Activated CD4-positive, CD25-positive, alpha-beta regulatory T cell treated with anti-CD3 and anti-CD28 coated beads, Interleukin-2, amount 50 U/mL, for 24 hours (primary cell): ENCODE data around the gene SLC35G3.
A peak's percentile ranks its signal among the peaks of the same experiment; 100 is the strongest.
"Not testable (repeated sequence)": the region's sequence is repeated elsewhere in the genome, so short reads cannot be mapped to it uniquely, and the experiment has no call there.

Experiments
- ATAC-seq, 2 donors: fragments of 150-1000 bp; cut with Tn5 transposase; one replicate each; pipeline ENCODE4 v1.10.0; 2021; ENCODE audit warnings: mild to moderate bottlenecking in 1 of 2, moderate library complexity in 1 of 2

Gene SLC35G3

DNA sequence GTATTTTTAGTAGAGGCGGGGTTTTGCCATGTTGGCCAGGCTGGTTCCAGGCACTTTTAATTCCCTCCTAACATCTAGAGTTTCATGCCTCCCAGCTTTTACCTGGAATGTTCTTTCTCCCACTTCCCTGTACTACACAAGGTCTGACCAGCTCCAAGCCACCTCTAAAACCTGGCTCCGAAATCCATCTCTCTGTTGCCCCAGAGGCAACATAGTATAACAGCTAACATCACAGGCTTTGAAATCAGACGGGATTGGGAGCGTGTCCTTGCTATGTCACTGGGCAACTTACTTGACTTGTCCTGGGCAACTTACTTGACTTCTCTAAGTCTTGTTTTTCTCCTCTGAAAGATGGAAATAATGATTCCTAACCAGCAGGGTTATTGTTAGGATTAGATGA lies 31.4 kb downstream of the SLC35G3 start:
- ATAC-seq, result no peak

- ATAC-seq, result peak; percentile 53 to 55
These were observed 32.9 kb downstream of the SLC35G3 start for GRCh38 chr17:35161281-35161761.

- ATAC-seq, result peak; percentile 56 to 65
These were observed 33.6 kb downstream of the SLC35G3 start for GRCh38 chr17:35160354-35161201.

DNA sequence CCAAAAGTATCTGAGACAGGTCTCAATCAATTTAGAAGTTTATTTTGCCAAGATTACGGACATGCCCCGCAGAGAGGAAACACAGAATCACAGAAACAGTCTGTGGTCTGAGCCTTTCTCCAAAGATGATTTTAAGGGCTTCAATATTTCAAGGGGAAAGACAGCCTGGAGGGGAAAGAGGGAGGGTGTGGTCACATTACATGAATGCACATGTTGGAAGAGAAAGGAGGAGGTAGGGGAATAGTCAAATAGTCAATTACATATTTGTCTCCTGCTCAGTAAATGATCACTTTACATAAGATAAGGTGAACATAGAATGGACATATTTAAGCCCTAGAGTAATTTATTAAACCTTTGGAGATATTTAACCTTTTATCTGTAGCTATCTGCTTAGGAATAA lies 34.3 kb downstream of the SLC35G3 start:
- ATAC-seq, result no peak

- no peak for ATAC-seq
These were observed 38.9 kb downstream of the SLC35G3 start for GRCh38 chr17:35155246-35155645.

GRCh38 chr17:35154196-35155165 lies 39.7 kb downstream of the SLC35G3 start:
- ATAC-seq, result no peak

DNA sequence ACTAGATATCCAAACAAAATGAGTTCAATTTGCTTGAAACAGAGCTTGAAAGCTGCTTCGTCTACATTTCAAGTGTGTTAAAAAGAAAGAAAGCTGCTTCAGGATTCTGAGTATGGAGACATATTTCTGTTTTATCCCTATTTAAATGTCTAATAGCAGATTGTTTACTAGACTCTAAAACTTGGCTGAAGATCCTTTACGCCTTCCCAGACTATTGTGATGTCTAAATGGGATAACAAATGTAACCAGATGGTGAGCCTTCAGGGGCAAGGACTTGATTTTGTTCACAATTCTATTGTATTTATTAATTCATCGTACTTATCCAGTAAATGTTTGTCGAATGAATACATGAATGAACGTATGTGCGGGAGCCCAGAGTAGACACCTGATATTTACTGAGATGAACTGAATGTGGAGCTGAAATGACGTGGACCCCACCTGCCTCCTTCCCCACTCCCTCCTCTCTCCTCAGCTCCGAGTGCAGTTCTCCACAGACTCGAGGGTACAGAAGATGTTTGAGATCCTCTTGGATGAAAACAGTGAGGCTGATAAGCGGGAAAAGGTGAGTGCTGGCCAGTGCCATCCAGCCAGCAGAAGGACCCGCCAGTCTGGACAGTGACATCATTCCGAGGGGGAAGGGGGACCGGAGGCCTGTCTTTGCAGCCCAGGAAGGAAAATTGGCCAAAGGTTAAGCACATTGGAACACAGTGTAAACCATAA lies 41.6 kb downstream of the SLC35G3 start:
- ATAC-seq, result no peak

GRCh38 chr17:35151080-35151479 lies 43.1 kb downstream of the SLC35G3 start:
- not testable (repeated sequence) for ATAC-seq

DNA sequence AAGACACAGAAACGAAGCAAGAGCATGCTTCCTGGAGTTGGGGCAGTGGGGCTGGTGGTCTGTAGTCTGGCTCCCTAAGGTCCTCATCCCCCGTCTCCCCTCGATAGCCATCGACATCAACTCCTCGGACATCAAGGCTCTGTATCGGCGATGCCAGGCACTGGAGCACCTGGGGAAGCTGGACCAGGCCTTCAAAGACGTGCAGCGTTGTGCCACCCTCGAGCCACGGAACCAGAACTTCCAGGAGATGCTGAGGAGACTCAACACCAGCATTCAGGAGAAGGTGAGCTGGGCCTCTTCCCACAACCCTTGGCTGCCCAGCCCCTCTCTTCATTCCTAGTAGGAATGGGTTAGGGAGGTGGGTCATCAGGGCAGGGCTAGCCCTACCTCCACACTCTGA lies 44.3 kb downstream of the SLC35G3 start:
- ATAC-seq, result no peak

- ATAC-seq, result no peak
These were observed 46.0 kb downstream of the SLC35G3 start for GRCh38 chr17:35148144-35148543.

DNA sequence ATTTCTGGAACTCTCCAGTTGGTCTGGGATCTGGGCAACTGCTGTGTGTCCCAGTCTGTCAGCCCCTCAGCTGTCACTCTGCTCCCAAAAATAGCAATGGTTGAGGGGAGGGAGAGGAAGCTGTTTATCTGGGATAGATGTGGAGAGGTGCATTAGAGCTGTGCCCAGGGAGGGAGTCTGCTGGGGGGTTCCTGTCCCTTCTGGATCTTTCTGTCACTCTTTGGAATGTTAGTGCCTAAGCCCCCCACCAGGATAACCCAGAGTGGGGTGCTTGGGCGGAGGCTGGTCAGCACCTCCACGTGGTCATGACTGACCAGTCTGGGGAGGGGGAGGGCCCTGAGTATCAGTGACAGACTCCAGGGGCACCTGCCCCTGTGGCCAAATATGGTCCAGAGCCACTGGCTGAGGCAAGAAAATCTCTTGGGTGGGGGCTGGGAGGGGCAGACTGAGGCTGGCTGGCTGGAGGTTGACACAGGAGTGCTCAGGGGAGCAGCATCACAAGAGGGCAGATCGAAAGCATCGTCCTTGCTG lies 46.8 kb downstream of the SLC35G3 start, which contains the start of gene UNC45B:
TSS of gene UNC45B (plus strand) at position 443 of the 531 bp plus-strand sequence. CDS start 447 bp downstream, outside the sequence.
- no peak for ATAC-seq

DNA sequence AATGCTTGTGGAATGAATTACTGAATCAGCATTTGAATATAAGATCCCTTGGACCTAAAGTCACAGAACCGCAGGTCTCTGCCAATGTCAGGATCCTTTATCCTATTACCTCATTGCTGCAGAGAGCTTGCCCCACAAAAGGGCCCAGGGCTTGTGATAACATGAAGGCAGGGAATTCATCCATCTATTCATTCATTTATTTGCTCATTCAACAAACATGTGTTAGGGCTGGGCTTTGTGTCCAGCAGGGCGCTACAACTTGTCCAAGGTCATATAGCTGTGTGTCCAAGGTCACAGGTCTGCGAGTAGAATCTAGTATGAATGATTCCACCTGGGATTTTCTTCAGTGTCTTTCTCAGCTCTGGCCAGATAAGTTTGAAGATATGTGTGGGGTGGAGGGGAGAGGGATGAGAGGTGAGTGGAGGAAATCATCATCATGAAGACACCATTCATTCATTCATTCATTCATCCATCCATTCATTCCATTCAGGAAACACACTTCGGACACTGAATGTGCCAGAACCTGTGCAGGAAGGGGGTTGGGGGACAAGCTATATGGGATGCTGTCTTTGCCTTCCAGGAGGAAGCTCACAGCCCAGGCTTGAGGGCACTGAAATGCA lies 47.9 kb downstream of the SLC35G3 start:
- ATAC-seq, result no peak

- ATAC-seq, result no peak
These were observed 49.4 kb downstream of the SLC35G3 start for GRCh38 chr17:35144840-35145239.
